ENCODE results near the gene TICRR.
"Not testable (repeated sequence)": the region's sequence is repeated elsewhere in the genome, so short reads cannot be mapped to it uniquely, and the experiment has no call there.

TICRR gene

GRCh38 chr15:89566181-89566580 is 9.1 kb upstream of the TICRR start:
- no peak for DNase-seq (ENCODE audit: low read depth)

GRCh38 chr15:89566621-89567294 is 8.5 kb upstream of the TICRR start:
- no peak for DNase-seq (ENCODE audit: low read depth)

- DNase-seq (ENCODE audit: low read depth): no peak
Observed at GRCh38 chr15:89569090-89569745, 6.1 kb upstream of the TICRR start.

GRCh38 chr15:89575656-89576416 is 567 bp downstream of the TICRR start:
- DNase-seq (ENCODE audit: low read depth): no peak

DNA sequence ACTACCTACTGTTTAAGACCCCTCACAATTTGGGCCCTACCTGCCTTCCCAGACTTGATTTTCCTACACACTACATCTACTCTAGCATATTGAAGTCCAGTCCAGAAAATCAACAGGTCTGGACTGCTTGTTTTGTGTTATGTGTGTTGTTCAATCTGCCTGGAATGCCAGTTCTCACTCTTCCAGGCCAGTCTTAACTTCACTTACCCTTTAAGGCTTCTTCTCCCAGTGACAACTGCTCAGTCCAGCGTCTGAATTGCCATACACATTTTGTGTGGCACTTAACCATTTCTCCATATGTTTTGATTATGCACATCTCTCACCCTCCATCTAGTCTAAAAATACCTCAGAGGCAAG is 1.1 kb downstream of the TICRR start:
- no peak for DNase-seq (ENCODE audit: low read depth)

- no peak for DNase-seq (ENCODE audit: low read depth)
Observed at GRCh38 chr15:89577776-89578115, 2.5 kb downstream of the TICRR start.

- DNase-seq (ENCODE audit: low read depth): no peak
Observed at GRCh38 chr15:89578146-89578545, 2.9 kb downstream of the TICRR start.

GRCh38 chr15:89580747-89581146 is 5.5 kb downstream of the TICRR start:
- DNase-seq (ENCODE audit: low read depth): not testable (repeated sequence)

GRCh38 chr15:89586651-89587050 is 11.4 kb downstream of the TICRR start:
- DNase-seq (ENCODE audit: low read depth): no peak

DNA sequence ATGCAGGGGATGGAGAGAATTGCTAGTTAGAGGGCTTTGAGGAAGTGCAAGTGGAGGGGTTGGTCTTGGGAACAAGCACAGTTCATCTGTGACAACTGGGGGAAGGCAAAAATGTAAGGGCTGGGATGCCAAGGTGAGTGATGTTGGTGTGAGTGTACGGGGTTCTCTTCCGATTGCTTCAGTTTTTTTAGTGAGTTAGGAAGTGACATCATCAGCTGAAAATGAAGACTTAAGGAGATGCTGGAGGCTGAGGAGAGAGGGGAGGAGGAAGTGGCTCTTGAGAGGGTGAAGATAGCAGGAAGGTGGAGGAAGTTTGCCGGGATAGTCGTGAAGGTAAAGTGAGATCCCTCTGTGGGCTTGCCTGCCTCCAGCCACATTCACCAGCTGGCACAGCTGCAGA is 12.7 kb downstream of the TICRR start:
- DNase-seq (ENCODE audit: low read depth): no peak

DNA sequence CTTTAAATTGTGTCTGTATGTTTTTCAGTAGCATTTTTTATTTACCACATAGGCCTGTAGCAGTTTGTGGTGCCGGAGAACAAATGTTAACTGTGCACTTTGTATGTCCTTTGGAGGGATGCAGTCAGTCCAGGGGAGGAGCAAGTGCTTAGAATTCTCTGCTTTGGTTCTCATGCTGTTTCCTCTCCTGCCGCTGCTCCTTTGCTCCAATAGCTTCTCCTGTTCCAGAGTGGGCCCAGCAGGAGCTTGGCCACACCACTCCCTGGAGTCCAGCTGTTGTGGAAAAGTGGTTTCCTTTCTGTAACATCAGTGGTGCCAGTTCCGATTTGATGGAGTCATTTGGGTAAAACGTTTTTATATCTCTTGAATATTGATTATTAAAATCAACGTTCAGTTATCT is 16.6 kb downstream of the TICRR start:
- no peak for DNase-seq (ENCODE audit: low read depth)

GRCh38 chr15:89593018-89593417 is 17.7 kb downstream of the TICRR start:
- no peak for DNase-seq (ENCODE audit: low read depth)

- DNase-seq (ENCODE audit: low read depth): no peak
Observed at GRCh38 chr15:89599021-89599420, 23.8 kb downstream of the TICRR start.

DNA sequence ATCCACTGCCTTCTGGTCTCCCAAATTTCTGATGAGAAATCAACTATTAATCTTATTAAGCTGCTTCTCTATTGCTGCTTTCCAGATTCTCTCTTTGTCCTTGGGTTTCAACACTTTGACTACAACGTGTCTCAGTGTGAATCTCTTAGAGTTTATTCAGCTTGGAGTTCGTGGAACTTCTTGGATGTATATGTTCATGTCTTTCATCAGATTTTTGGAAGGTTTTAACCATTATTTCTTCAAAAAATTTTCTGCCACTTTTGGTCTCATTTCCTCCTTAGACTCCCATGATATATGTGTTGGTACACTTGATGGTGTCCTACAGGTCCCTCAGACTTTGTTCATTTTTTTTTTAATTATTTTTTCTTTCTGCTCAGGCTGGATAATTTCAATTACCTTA is 36.0 kb downstream of the TICRR start:
- no peak for DNase-seq (ENCODE audit: low read depth)

GRCh38 chr15:89613031-89613430 is 37.8 kb downstream of the TICRR start:
- no peak for DNase-seq (ENCODE audit: low read depth)

DNA sequence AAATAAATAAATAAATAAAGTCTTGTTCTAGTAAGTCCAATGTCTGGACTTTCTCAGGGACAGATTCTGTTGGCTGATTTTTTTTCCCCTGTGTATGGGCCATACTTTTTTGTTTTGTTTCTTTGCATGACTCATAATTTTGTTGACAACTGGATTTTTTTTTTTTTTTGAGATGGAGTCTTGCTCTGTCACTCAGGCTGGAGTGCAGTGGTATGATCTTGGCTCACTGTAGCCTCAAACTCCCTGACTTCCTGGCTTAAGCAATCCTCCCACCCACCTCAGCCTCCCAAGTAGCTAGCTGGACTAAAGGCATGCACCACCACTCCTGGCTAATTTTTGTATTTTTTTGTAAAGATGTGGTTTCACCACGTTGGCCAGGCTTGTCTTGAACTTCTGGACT is 38.9 kb downstream of the TICRR start:
- DNase-seq (ENCODE audit: low read depth): no peak

- no peak for DNase-seq (ENCODE audit: low read depth)
Observed at GRCh38 chr15:89615135-89615534, 39.9 kb downstream of the TICRR start.

- DNase-seq (ENCODE audit: low read depth): no peak
Observed at GRCh38 chr15:89616228-89616627, 41.0 kb downstream of the TICRR start.

DNA sequence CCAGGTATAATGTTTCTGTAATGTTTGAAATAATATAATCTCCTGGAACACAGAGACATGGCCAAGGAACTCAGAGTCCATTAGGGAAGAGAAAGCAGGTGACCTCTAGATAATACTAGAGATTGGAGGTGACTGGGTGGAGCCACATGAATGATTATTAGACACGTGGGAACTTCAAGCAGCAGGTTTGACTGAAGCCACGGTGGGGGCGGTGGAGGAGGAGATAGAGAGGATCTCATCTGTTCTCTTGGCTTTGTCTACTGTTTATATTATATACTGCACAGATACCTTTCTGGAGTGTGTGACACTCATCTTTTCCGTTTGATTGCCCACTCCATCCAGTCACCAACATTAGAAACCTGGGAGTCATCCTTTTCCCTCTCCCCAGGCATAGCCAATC is 46.3 kb downstream of the TICRR start:
- DNase-seq (ENCODE audit: low read depth): no peak

DNA sequence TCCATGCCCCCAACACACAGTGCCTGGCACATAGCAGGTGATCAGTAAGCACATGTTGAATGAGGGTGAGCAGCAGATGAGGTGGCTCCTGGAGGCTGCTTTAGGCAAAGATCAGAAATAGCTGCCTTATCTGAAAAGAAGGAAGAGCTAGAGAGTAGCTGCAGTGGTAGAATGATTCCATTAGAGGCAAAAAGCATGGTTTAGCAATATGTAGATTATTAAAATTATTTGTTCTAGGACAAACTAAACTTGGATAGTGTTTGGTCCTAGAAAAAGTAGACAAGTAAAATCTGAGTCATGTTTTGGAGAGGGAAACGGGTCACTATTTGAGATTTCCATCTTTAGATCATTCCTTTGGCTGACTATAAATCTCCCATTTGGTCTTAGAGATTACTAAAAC is 47.9 kb downstream of the TICRR start:
- no peak for DNase-seq (ENCODE audit: low read depth)

GRCh38 chr15:89625716-89626115 is 50.4 kb downstream of the TICRR start:
- DNase-seq (ENCODE audit: low read depth): no peak

GRCh38 chr15:89627256-89627970 is 52.1 kb downstream of the TICRR start:
- DNase-seq (ENCODE audit: low read depth): no peak

- no peak for DNase-seq (ENCODE audit: low read depth)
Observed at GRCh38 chr15:89628301-89628700, 53.0 kb downstream of the TICRR start.

Measured in activated T-cell treated with anti-CD3 and anti-CD28 coated beads for 1 hour (primary cell).